Measurements from ENCODE around the gene LPAR5. TPM values are rescaled to one million over a fixed set of nuclear protein-coding genes. Genes with fewer than 3 reads are reported as not detected.

LPAR5 gene
- total and polyA plus RNA-seq, 2 experiments from 2014 or later, result 0.32 to 0.38 TPM

- TF ChIP-seq ZNF331 (CRISPR knock-in tag; IDR thresholded peaks at IDR 0.05; ENCODE audit: low read depth) (no peak), STAT1 (IDR thresholded peaks at IDR 0.05; ENCODE audit: unreplicated experiment) (no peak), REST (IDR thresholded peaks at IDR 0.05; ENCODE audit: unreplicated experiment) (no peak), CREB1 (CRISPR knock-in tag; IDR thresholded peaks at IDR 0.05; ENCODE audit: low read depth) (no peak), JUNB (IDR thresholded peaks at IDR 0.05; ENCODE audit: unreplicated experiment) (no peak), POLR2AphosphoS5 (IDR thresholded peaks at IDR 0.05; ENCODE audit: low read depth) (no peak), CTCF (conservative IDR thresholded peaks at IDR 0.05; ENCODE audit: low read depth in 2 of 2) (no peak), NANOG (IDR thresholded peaks at IDR 0.05; ENCODE audit: borderline replicate concordance) (no peak), EZH2 (IDR thresholded peaks at IDR 0.05; ENCODE audit: low read depth, unreplicated experiment) (no peak), EZH2phosphoT487 (IDR thresholded peaks at IDR 0.05; ENCODE audit: unreplicated experiment) (no peak)
- TF ChIP-seq, protein P1, sequence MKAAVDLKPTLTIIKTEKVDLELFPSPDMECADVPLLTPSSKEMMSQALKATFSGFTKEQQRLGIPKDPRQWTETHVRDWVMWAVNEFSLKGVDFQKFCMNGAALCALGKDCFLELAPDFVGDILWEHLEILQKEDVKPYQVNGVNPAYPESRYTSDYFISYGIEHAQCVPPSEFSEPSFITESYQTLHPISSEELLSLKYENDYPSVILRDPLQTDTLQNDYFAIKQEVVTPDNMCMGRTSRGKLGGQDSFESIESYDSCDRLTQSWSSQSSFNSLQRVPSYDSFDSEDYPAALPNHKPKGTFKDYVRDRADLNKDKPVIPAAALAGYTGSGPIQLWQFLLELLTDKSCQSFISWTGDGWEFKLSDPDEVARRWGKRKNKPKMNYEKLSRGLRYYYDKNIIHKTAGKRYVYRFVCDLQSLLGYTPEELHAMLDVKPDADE (IDR thresholded peaks at IDR 0.05), result no peak
Measured at GRCh38 chr12:6574576-6575295, 61.0 kb downstream of the LPAR5 start (continued).

- peaks cover 90% of the 10 kb centered on the region for H3K36me3 Mint-ChIP-seq (ENCODE audit: low read depth)
- no peak overlapping the region for H3K4me3 Mint-ChIP-seq
- Histone ChIP-seq H3K4me3 (no peak overlapping the region), H3K27me3 (ENCODE audit: insufficient read depth) (no peaks in the 10 kb centered on the region), H3K36me3 (ENCODE audit: insufficient read depth) (peaks cover 66% of the 10 kb centered on the region), H3K79me2 (replicated peaks; ENCODE audit: insufficient read depth) (0 out of 2 replicates have a peak, but pooled peaks cover 9% of the 10 kb centered on the region), H3K9me2 (ENCODE audit: insufficient read depth) (no peaks in the 10 kb centered on the region), H3F3A (replicated peaks; ENCODE audit: low read depth) (peaks cover 57% of the 10 kb centered on the region), H3K27ac (ENCODE audit: low read depth) (no peak overlapping the region), H3K4me1 (ENCODE audit: insufficient read depth) (peaks cover 15% of the 10 kb centered on the region), H2AFZ (no peak overlapping the region), H3K4me2 (no peak overlapping the region), H4K20me1 (replicated peaks; ENCODE audit: insufficient read depth) (peaks cover 9% of the 10 kb centered on the region)
- peaks cover 9% of the 10 kb centered on the region for H3K4me1 Mint-ChIP-seq
- H3K27me3 Mint-ChIP-seq (ENCODE audit: insufficient read depth, low read depth, poor library complexity), result peaks cover 15% of the 10 kb centered on the region
- DNase-seq (ENCODE audit: low spot score) (no peak), ATAC-seq (no peak)
- no peak overlapping the region for H3K27ac Mint-ChIP-seq
- H3K9me3 Mint-ChIP-seq, result no peaks in the 10 kb centered on the region
- TF ChIP-seq CTCF (conservative IDR thresholded peaks at IDR 0.05; ENCODE audit: low read depth in 2 of 2) (no peak), ZNF331 (CRISPR knock-in tag; IDR thresholded peaks at IDR 0.05; ENCODE audit: low read depth) (no peak), JUNB (IDR thresholded peaks at IDR 0.05; ENCODE audit: unreplicated experiment) (no peak), POLR2AphosphoS5 (IDR thresholded peaks at IDR 0.05; ENCODE audit: low read depth) (no peak), NANOG (IDR thresholded peaks at IDR 0.05; ENCODE audit: borderline replicate concordance) (no peak)
Measured at GRCh38 chr12:6573001-6573400, 62.8 kb downstream of the LPAR5 start.
